Measurements from ENCODE around the gene WEE2. TPM values are rescaled to one million over a fixed set of nuclear protein-coding genes. Genes with fewer than 3 reads are reported as not detected.
"Not testable (repeated sequence)": the region's sequence is repeated elsewhere in the genome, so short reads cannot be mapped to it uniquely, and the experiment has no call there.

WEE2 gene
- polyA plus RNA-seq, 1 donor from 2014 or later: 0.63 TPM

DNA sequence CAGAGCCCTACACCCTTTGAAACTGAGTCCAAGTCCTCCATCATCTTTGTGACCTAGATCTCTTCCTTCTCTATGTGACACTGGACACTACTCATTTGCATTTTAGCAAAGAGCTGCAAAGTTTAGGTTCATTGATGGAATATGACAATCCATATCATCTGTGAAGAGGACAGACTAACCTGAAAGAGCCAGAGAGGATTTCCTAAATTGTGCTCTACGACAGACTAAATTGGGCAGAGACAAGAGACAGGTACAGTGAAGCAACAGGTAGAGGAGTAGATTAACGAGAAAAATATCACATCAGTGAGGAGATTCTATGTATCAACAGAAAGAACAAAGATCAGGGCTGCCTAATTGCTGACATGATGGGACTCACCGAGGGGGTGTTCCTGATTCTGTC is 55.6 kb downstream of the WEE2 start, which contains the start of gene TAS2R3:
TAS2R3 (plus strand) TSS at position 301 of the 400 bp plus-strand sequence; CDS start at position 363, 62 bp downstream.
- no peaks in the 10 kb centered on the region for H3K79me2 ChIP-seq (replicated peaks; ENCODE audit: insufficient read depth, low read length)
- H3K4me2 ChIP-seq (ENCODE audit: low read length): no peak within 1 kb of the TSS
- H3K9me3 ChIP-seq (ENCODE audit: low read length): no peaks in the 10 kb centered on the region
- no peaks in the 10 kb centered on the region for H3K9me2 ChIP-seq (ENCODE audit: insufficient read depth, low read length)
- no peak within 1 kb of the TSS for H3K9ac ChIP-seq (ENCODE audit: low read length)
- H4K20me1 ChIP-seq (ENCODE audit: insufficient read depth): no peaks in the 10 kb centered on the region
- no peak within 1 kb of the TSS for H2AFZ ChIP-seq (ENCODE audit: low read depth, low read length)
- TF ChIP-seq, protein P1, sequence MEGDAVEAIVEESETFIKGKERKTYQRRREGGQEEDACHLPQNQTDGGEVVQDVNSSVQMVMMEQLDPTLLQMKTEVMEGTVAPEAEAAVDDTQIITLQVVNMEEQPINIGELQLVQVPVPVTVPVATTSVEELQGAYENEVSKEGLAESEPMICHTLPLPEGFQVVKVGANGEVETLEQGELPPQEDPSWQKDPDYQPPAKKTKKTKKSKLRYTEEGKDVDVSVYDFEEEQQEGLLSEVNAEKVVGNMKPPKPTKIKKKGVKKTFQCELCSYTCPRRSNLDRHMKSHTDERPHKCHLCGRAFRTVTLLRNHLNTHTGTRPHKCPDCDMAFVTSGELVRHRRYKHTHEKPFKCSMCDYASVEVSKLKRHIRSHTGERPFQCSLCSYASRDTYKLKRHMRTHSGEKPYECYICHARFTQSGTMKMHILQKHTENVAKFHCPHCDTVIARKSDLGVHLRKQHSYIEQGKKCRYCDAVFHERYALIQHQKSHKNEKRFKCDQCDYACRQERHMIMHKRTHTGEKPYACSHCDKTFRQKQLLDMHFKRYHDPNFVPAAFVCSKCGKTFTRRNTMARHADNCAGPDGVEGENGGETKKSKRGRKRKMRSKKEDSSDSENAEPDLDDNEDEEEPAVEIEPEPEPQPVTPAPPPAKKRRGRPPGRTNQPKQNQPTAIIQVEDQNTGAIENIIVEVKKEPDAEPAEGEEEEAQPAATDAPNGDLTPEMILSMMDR (IDR thresholded peaks at IDR 0.05; ENCODE audit: poor library complexity, severe bottlenecking): no peak
- TF ChIP-seq SMC3 (conservative IDR thresholded peaks at IDR 0.05; ENCODE audit: poor library complexity): no peak
- TF ChIP-seq MXI1 (conservative IDR thresholded peaks at IDR 0.05; ENCODE audit: poor library complexity, severe bottlenecking): no peak
- TF ChIP-seq, protein P2, sequence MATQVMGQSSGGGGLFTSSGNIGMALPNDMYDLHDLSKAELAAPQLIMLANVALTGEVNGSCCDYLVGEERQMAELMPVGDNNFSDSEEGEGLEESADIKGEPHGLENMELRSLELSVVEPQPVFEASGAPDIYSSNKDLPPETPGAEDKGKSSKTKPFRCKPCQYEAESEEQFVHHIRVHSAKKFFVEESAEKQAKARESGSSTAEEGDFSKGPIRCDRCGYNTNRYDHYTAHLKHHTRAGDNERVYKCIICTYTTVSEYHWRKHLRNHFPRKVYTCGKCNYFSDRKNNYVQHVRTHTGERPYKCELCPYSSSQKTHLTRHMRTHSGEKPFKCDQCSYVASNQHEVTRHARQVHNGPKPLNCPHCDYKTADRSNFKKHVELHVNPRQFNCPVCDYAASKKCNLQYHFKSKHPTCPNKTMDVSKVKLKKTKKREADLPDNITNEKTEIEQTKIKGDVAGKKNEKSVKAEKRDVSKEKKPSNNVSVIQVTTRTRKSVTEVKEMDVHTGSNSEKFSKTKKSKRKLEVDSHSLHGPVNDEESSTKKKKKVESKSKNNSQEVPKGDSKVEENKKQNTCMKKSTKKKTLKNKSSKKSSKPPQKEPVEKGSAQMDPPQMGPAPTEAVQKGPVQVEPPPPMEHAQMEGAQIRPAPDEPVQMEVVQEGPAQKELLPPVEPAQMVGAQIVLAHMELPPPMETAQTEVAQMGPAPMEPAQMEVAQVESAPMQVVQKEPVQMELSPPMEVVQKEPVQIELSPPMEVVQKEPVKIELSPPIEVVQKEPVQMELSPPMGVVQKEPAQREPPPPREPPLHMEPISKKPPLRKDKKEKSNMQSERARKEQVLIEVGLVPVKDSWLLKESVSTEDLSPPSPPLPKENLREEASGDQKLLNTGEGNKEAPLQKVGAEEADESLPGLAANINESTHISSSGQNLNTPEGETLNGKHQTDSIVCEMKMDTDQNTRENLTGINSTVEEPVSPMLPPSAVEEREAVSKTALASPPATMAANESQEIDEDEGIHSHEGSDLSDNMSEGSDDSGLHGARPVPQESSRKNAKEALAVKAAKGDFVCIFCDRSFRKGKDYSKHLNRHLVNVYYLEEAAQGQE (IDR thresholded peaks at IDR 0.05; ENCODE audit: borderline replicate concordance): no peak
- no peak for TF ChIP-seq RAD21 (conservative IDR thresholded peaks at IDR 0.05)
- TF ChIP-seq EP300 (conservative IDR thresholded peaks at IDR 0.05; ENCODE audit: poor library complexity, severe bottlenecking): no peak
- no peak for TF ChIP-seq POLR2AphosphoS5 (IDR thresholded peaks at IDR 0.05)
- TF ChIP-seq TAF1 (IDR thresholded peaks at IDR 0.05; ENCODE audit: low read depth): no peak
- TF ChIP-seq EZH2 (IDR thresholded peaks at IDR 0.05; ENCODE audit: borderline replicate concordance, insufficient read depth, low read length, poor library complexity, severe bottlenecking): no peak
- no peaks in the 10 kb centered on the region for H3K36me3 ChIP-seq (ENCODE audit: insufficient read depth, low read length)
- H3K27ac ChIP-seq (ENCODE audit: low read length): no peak within 1 kb of the TSS
- no peaks in the 10 kb centered on the region for H3K27me3 ChIP-seq (ENCODE audit: insufficient read depth, low read depth, low read length)
- H3K4me3 ChIP-seq (ENCODE audit: low read length): no peak within 1 kb of the TSS
- no peaks in the 10 kb centered on the region for H3F3A ChIP-seq (ENCODE audit: insufficient read depth, low read length, poor library complexity, severe bottlenecking)

DNA sequence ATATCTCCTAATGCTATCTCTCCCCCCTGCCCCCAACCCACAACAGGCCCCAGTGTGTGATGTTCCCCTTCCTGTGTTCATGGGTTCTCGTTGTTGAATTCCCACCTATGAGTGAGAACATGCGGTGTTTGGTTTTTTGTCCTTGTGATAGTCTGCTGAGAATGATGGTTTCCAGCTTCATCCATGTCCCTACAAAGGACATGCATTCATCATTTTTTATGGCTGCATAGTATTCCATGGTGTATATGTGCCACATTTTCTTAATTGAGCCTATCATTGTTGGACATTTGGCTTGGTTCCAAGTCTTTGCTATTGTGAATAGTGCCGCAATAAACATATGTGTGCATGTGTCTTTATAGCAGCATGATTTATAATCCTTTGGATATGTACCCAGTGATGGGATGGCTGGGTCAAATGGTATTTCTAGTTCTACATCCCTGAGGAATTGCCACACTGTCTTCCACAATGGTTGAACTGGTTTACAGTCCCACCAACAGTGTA is 62.0 kb downstream of the WEE2 start:
- not testable (repeated sequence) for H3K36me3 ChIP-seq (ENCODE audit: insufficient read depth, low read length); H4K20me1 ChIP-seq (ENCODE audit: insufficient read depth); H3K4me3 ChIP-seq (ENCODE audit: low read length); H3K9me3 ChIP-seq (ENCODE audit: low read length); H3F3A ChIP-seq (ENCODE audit: insufficient read depth, low read length, poor library complexity, severe bottlenecking); H3K9ac ChIP-seq (ENCODE audit: low read length); H3K9me2 ChIP-seq (ENCODE audit: insufficient read depth, low read length); H2AFZ ChIP-seq (ENCODE audit: low read depth, low read length); H3K27me3 ChIP-seq (ENCODE audit: insufficient read depth, low read depth, low read length); H3K79me2 ChIP-seq (replicated peaks; ENCODE audit: insufficient read depth, low read length); H3K27ac ChIP-seq (ENCODE audit: low read length); H3K4me2 ChIP-seq (ENCODE audit: low read length)

DNA sequence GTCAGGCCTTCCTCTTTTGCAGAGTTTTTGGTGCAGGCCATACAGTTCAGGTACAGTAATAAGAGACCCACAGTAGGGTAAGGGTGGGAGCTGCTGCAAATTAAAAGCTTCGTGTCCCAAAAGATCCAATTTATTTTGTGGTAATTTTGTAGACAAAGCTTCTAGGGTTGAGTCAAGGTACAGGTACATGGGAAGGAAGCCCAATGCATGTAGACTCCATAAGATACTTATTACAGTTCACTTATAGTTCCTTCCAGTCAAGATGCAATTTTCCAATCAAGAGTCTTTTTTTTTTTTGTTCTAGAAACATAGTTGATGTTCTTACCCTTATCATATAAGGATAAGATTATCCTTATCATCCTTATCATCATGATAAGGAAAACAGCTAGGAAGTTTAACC is 68.2 kb downstream of the WEE2 start, which contains the start of gene TAS2R4:
TAS2R4 (plus strand) TSS at position 301 of the 400 bp plus-strand sequence. CDS start 1,815 bp downstream, outside the sequence.
- no peaks in the 10 kb centered on the region for H3K79me2 ChIP-seq (replicated peaks; ENCODE audit: insufficient read depth, low read length)
- H3K9ac ChIP-seq (ENCODE audit: low read length): no peak within 1 kb of the TSS
- H3K9me3 ChIP-seq (ENCODE audit: low read length): no peaks in the 10 kb centered on the region
- H2AFZ ChIP-seq (ENCODE audit: low read depth, low read length): no peak within 1 kb of the TSS
- no peaks in the 10 kb centered on the region for H4K20me1 ChIP-seq (ENCODE audit: insufficient read depth)
- no peaks in the 10 kb centered on the region for H3K36me3 ChIP-seq (ENCODE audit: insufficient read depth, low read length)
- H3K27ac ChIP-seq (ENCODE audit: low read length): no peak within 1 kb of the TSS
- no peaks in the 10 kb centered on the region for H3F3A ChIP-seq (ENCODE audit: insufficient read depth, low read length, poor library complexity, severe bottlenecking)
- no peak within 1 kb of the TSS for H3K4me2 ChIP-seq (ENCODE audit: low read length)
- TF ChIP-seq SMC3 (conservative IDR thresholded peaks at IDR 0.05; ENCODE audit: poor library complexity) (no peak), POLR2AphosphoS5 (IDR thresholded peaks at IDR 0.05) (no peak), EP300 (conservative IDR thresholded peaks at IDR 0.05; ENCODE audit: poor library complexity, severe bottlenecking) (no peak), MXI1 (conservative IDR thresholded peaks at IDR 0.05; ENCODE audit: poor library complexity, severe bottlenecking) (no peak), EZH2 (IDR thresholded peaks at IDR 0.05; ENCODE audit: borderline replicate concordance, insufficient read depth, low read length, poor library complexity, severe bottlenecking) (no peak)
- TF ChIP-seq, protein P1 (IDR thresholded peaks at IDR 0.05; ENCODE audit: poor library complexity, severe bottlenecking): no peak
- TF ChIP-seq, protein P2 (IDR thresholded peaks at IDR 0.05; ENCODE audit: borderline replicate concordance): no peak
- H3K27me3 ChIP-seq (ENCODE audit: insufficient read depth, low read depth, low read length): no peaks in the 10 kb centered on the region
- H3K9me2 ChIP-seq (ENCODE audit: insufficient read depth, low read length): no peaks in the 10 kb centered on the region
- H3K4me3 ChIP-seq (ENCODE audit: low read length): no peak within 1 kb of the TSS
